Measurements from ENCODE around the gene DNAH17. TPM values are rescaled to one million over a fixed set of nuclear protein-coding genes. Genes with fewer than 3 reads are reported as not detected.

Gene DNAH17
- total RNA-seq, 1 experiment from 2014 or later: 0.69 TPM

- no peak for TF ChIP-seq CTCF (IDR thresholded peaks at IDR 0.05 in 2 of 3, conservative IDR thresholded peaks at IDR 0.05 in 1 of 3; ENCODE audit: borderline replicate concordance in 1 of 3, insufficient read depth in 1 of 3, low read depth in 2 of 3, low read length in 2 of 3)
- TF ChIP-seq EZH2phosphoT487 (IDR thresholded peaks at IDR 0.05; ENCODE audit: borderline replicate concordance): no peak
- TF ChIP-seq RAD21 (IDR thresholded peaks at IDR 0.05; ENCODE audit: low read depth): no peak
- no peak for TF ChIP-seq EZH2 (IDR thresholded peaks at IDR 0.05)
- TF ChIP-seq SRF (IDR thresholded peaks at IDR 0.05; ENCODE audit: low read depth): no peak
- TF ChIP-seq POLR2A (IDR thresholded peaks at IDR 0.05; ENCODE audit: borderline replicate concordance, extremely low read depth, insufficient read depth, insufficient read length): no peak
- no peak for TF ChIP-seq CBX3 (IDR thresholded peaks at IDR 0.05; ENCODE audit: low read depth)
Measured at GRCh38 chr17:78469443-78469842, 107.8 kb downstream of the DNAH17 start (continued).

DNA sequence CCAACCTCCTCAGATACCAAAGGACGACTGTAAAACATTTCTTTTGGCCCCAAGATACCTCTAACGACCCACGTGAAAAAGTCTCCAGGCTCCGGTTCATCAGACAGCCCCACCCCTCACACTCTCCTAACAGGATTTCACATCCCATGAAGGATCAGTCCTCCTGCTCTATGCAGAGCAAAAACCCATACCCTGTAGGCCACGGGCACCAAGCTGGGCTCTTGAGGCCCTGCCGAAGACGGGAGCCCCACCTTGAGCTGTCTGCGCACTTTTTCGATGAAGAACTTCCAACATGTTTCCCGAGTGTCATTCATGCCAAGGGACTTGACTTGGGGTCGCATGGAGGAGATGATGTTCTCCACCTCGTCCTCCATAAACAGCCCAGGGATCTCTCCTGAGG is 108.8 kb downstream of the DNAH17 start:
- Histone ChIP-seq H3K9me3 (ENCODE audit: control insufficient read depth in 1 of 2, insufficient read depth in 1 of 2, low read depth in 1 of 2, low read length in 2 of 2) (no peaks in the 10 kb centered on the region), H2AFZ (ENCODE audit: low read depth, low read length, poor library complexity, severe bottlenecking) (no peak overlapping the region), H3K4me2 (ENCODE audit: low read length) (no peak overlapping the region), H3K9me2 (ENCODE audit: insufficient read depth) (no peaks in the 10 kb centered on the region), H3K27me3 (ENCODE audit: insufficient read depth, low read length) (no peaks in the 10 kb centered on the region), H3K27ac (ENCODE audit: low read depth, low read length) (no peak overlapping the region), H3K9ac (ENCODE audit: low read length) (no peak overlapping the region), H3K79me2 (ENCODE audit: insufficient read depth, low read length) (no peaks in the 10 kb centered on the region), H3K4me3 (replicated peaks in 1 of 2; ENCODE audit: low read depth in 1 of 2, low read length in 2 of 2) (no peak overlapping the region), H3K4me1 (ENCODE audit: control insufficient read depth in 1 of 2, insufficient read depth in 2 of 2, low read length in 2 of 2) (no peaks in the 10 kb centered on the region), H3K36me3 (ENCODE audit: control insufficient read depth in 1 of 2, insufficient read depth in 2 of 2, low read length in 2 of 2) (no peaks in the 10 kb centered on the region), H4K20me1 (ENCODE audit: insufficient read depth) (no peaks in the 10 kb centered on the region)
- ChIA-PET POLR2A (no interaction called here), CTCF (no interaction called here), RAD21 (ENCODE audit: low non-redundant PET in 1 of 2, low total read pairs in 2 of 2, uncharacterized antibody in 2 of 2, unreplicated experiment in 2 of 2) (no interaction called here)
- ATAC-seq (no peak), DNase-seq (ENCODE audit: low read depth, low spot score) (no peak)
- TF ChIP-seq JUND (IDR thresholded peaks at IDR 0.05) (no peak), EZH2 (IDR thresholded peaks at IDR 0.05) (no peak), POLR2A (IDR thresholded peaks at IDR 0.05; ENCODE audit: borderline replicate concordance, extremely low read depth, insufficient read depth, insufficient read length) (no peak), CBX3 (IDR thresholded peaks at IDR 0.05; ENCODE audit: low read depth) (no peak), EZH2phosphoT487 (IDR thresholded peaks at IDR 0.05; ENCODE audit: borderline replicate concordance) (no peak)
- TF ChIP-seq, protein P1, sequence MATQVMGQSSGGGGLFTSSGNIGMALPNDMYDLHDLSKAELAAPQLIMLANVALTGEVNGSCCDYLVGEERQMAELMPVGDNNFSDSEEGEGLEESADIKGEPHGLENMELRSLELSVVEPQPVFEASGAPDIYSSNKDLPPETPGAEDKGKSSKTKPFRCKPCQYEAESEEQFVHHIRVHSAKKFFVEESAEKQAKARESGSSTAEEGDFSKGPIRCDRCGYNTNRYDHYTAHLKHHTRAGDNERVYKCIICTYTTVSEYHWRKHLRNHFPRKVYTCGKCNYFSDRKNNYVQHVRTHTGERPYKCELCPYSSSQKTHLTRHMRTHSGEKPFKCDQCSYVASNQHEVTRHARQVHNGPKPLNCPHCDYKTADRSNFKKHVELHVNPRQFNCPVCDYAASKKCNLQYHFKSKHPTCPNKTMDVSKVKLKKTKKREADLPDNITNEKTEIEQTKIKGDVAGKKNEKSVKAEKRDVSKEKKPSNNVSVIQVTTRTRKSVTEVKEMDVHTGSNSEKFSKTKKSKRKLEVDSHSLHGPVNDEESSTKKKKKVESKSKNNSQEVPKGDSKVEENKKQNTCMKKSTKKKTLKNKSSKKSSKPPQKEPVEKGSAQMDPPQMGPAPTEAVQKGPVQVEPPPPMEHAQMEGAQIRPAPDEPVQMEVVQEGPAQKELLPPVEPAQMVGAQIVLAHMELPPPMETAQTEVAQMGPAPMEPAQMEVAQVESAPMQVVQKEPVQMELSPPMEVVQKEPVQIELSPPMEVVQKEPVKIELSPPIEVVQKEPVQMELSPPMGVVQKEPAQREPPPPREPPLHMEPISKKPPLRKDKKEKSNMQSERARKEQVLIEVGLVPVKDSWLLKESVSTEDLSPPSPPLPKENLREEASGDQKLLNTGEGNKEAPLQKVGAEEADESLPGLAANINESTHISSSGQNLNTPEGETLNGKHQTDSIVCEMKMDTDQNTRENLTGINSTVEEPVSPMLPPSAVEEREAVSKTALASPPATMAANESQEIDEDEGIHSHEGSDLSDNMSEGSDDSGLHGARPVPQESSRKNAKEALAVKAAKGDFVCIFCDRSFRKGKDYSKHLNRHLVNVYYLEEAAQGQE (IDR thresholded peaks at IDR 0.05; ENCODE audit: low read depth): no peak
- BruUV-seq (replicated peaks): no TSS peak
- intact Hi-C loops (cut with micrococcal nuclease): no loop called here

Data from HCT116 (cell line).